HEK293T (cell line): ENCODE results near the gene AQP7.

Experiments
- CTCF ChIA-PET: fragments of 350-600 bp; formaldehyde crosslinking; extraction: SDS; loops from one replicate; lab custom pipeline; 2021; ENCODE audit warnings: antibody characterized with exemption, inconsistent platforms; lab: Yijun Ruan, JAX
- POLR2A ChIA-PET: fragments of 350-600 bp; formaldehyde crosslinking; extraction: SDS; loops from one replicate; lab custom pipeline; 2020; ENCODE audit warnings: antibody characterized with exemption, inconsistent platforms; lab: Yijun Ruan, JAX
- DNase-seq: peaks from one replicate; pipeline ENCODE4 v3.0.0; 2012; ENCODE audit warnings: mixed read lengths; ENCODE audit errors: extremely low spot score
- ARNT ChIP-seq: fragments of 450-650 bp; IDR thresholded peaks from 2 replicates; pipeline ENCODE4 v1.6.1; 2017; ENCODE audit warnings: mild to moderate bottlenecking
- BHLHE40 ChIP-seq: fragments of 450-650 bp; IDR thresholded peaks from 2 replicates; pipeline ENCODE4 v1.6.1; 2016; ENCODE audit warnings: mild to moderate bottlenecking, moderate library complexity, borderline replicate concordance
- CTBP1 ChIP-seq: fragments of 450-650 bp; IDR thresholded peaks from 2 replicates; pipeline ENCODE4 v1.6.1; 2016; ENCODE audit warnings: borderline replicate concordance
- ELF4 ChIP-seq: fragments of 450-650 bp; IDR thresholded peaks from 2 replicates; pipeline ENCODE4 v1.6.1; 2017; ENCODE audit warnings: antibody characterized with exemption
- FOXA1 ChIP-seq: fragments of 450-650 bp; IDR thresholded peaks from 2 replicates; pipeline ENCODE4 v1.6.1; 2016; ENCODE audit warnings: mild to moderate bottlenecking
- FOXK2 ChIP-seq: fragments of 450-650 bp; IDR thresholded peaks from 2 replicates; pipeline ENCODE4 v1.6.1; 2016; ENCODE audit warnings: mild to moderate bottlenecking
- FOXM1 ChIP-seq: fragments of 450-650 bp; IDR thresholded peaks from 2 replicates; pipeline ENCODE4 v1.6.1; 2017; ENCODE audit warnings: mild to moderate bottlenecking, borderline replicate concordance
- HDGF ChIP-seq: fragments of 450-650 bp; IDR thresholded peaks from 2 replicates; pipeline ENCODE4 v1.6.1; 2017; ENCODE audit warnings: antibody characterized with exemption, borderline replicate concordance
- L3MBTL2 ChIP-seq: fragments of 450-650 bp; conservative IDR thresholded peaks from 2 replicates; pipeline ENCODE4 v1.6.1; 2016; ENCODE audit warnings: mild to moderate bottlenecking
- LEF1 ChIP-seq: fragments of 450-650 bp; IDR thresholded peaks from 2 replicates; pipeline ENCODE4 v1.6.1; 2017; ENCODE audit warnings: mild to moderate bottlenecking, borderline replicate concordance
- NFRKB ChIP-seq: fragments of 450-650 bp; IDR thresholded peaks from 2 replicates; pipeline ENCODE4 v1.6.1; 2016; ENCODE audit warnings: mild to moderate bottlenecking, moderate library complexity
- PKNOX1 ChIP-seq: fragments of 450-650 bp; IDR thresholded peaks from 2 replicates; pipeline ENCODE4 v1.6.1; 2016
- SP1 ChIP-seq: fragments of 450-650 bp; IDR thresholded peaks from 2 replicates; pipeline ENCODE4 v1.6.1; 2017
- SUZ12 ChIP-seq: fragments of 450-650 bp; IDR thresholded peaks from 2 replicates; pipeline ENCODE4 v1.6.1; 2016; ENCODE audit warnings: mild to moderate bottlenecking
- TARDBP ChIP-seq: fragments of 450-650 bp; IDR thresholded peaks from 2 replicates; pipeline ENCODE4 v1.6.1; 2016
- ZNF384 ChIP-seq: fragments of 450-650 bp; IDR thresholded peaks from 2 replicates; pipeline ENCODE4 v1.6.1; 2016

AQP7 gene

GRCh38 chr9:33445389-33446239 is 43.2 kb upstream of the AQP7 start:
- no peak for DNase-seq
- ChIA-PET CTCF (no interaction called here), POLR2A (no interaction called here)
- TF ChIP-seq SP1 (no peak), HDGF (no peak), CTBP1 (no peak), NFRKB (no peak), BHLHE40 (no peak), ELF4 (no peak), TARDBP (no peak), PKNOX1 (no peak), FOXM1 (no peak), FOXK2 (no peak), SUZ12 (no peak), LEF1 (no peak), FOXA1 (no peak), ARNT (no peak), ZNF384 (no peak), L3MBTL2 (no peak)

GRCh38 chr9:33443464-33444154 is 41.2 kb upstream of the AQP7 start:
- ChIA-PET CTCF (no interaction called here), POLR2A (no interaction called here)
- DNase-seq = no peak
- TF ChIP-seq LEF1 (no peak), BHLHE40 (no peak), L3MBTL2 (no peak), SUZ12 (no peak), TARDBP (no peak), SP1 (no peak), FOXM1 (no peak), PKNOX1 (no peak), FOXA1 (no peak), ZNF384 (no peak), FOXK2 (no peak), CTBP1 (no peak), HDGF (no peak), NFRKB (no peak), ARNT (no peak), ELF4 (no peak)

GRCh38 chr9:33443047-33443446 is 40.7 kb upstream of the AQP7 start:
- no peak for TF ChIP-seq FOXA1
- TF ChIP-seq ELF4 = no peak
- TF ChIP-seq BHLHE40 = no peak
- TF ChIP-seq FOXM1 = no peak
- no peak for TF ChIP-seq L3MBTL2
- DNase-seq = no peak
- ChIA-PET CTCF (no interaction called here), POLR2A (no interaction called here)

- POLR2A ChIA-PET = no interaction called here
- no peak for TF ChIP-seq LEF1
- no peak for TF ChIP-seq FOXM1
- no peak for TF ChIP-seq PKNOX1
- TF ChIP-seq NFRKB = no peak
- no peak for TF ChIP-seq SUZ12
- CTCF ChIA-PET = no interaction called here
- DNase-seq = no peak
Measured at GRCh38 chr9:33442125-33442524, 39.8 kb upstream of the AQP7 start.

GRCh38 chr9:33440609-33441008 is 38.2 kb upstream of the AQP7 start:
- CTCF ChIA-PET = no interaction called here
- TF ChIP-seq FOXA1 = no peak
- TF ChIP-seq ELF4 = no peak
- TF ChIP-seq ARNT = no peak
- no peak for TF ChIP-seq L3MBTL2
- TF ChIP-seq FOXK2 = no peak
- TF ChIP-seq FOXM1 = no peak
- no peak for TF ChIP-seq SUZ12
- TF ChIP-seq LEF1 = no peak
- POLR2A ChIA-PET = no interaction called here
- no peak for DNase-seq

GRCh38 chr9:33440204-33440603 is 37.8 kb upstream of the AQP7 start:
- POLR2A ChIA-PET = no interaction called here
- DNase-seq = no peak
- TF ChIP-seq ELF4 = no peak
- CTCF ChIA-PET = interaction anchor here (1.2 kb wide), 1 partner anchor 13 kb away, joined by 4 read pairs; no protein-coding TSS in a partner anchor
